HG02885 (cell line): Measurements from ENCODE around the gene TTC3.
A peak's percentile ranks its signal among the peaks of the same experiment; 100 is the strongest.

Experiments used
- ATAC-seq: cut with Tn5 transposase; IDR thresholded peaks from one replicate; pipeline ENCODE4 v1.9.1; 2021; ENCODE audit warnings: mild to moderate bottlenecking; ENCODE audit not compliant: unreplicated experiment, poor library complexity

TTC3 gene

DNA sequence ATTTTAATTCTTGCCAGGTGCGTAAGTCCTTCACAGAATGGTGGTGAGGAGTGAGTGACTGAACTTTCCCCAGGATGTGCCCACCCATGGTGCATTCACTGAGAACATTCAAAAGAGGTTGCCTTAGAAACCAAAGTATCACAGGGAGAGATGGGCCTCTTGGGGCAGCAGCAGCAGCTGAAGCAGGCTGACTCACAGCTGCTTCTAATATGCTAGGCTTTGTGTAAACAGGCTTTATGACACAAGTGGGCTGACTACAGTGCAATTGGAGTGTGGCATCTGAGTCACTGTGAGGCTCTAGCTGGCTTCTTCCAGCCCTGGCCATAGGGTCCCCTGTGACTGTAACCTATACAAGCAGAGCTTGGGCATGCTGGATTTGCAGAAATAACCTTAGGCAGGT, 12.8 kb upstream of the TTC3 start:
- no peak for ATAC-seq

DNA sequence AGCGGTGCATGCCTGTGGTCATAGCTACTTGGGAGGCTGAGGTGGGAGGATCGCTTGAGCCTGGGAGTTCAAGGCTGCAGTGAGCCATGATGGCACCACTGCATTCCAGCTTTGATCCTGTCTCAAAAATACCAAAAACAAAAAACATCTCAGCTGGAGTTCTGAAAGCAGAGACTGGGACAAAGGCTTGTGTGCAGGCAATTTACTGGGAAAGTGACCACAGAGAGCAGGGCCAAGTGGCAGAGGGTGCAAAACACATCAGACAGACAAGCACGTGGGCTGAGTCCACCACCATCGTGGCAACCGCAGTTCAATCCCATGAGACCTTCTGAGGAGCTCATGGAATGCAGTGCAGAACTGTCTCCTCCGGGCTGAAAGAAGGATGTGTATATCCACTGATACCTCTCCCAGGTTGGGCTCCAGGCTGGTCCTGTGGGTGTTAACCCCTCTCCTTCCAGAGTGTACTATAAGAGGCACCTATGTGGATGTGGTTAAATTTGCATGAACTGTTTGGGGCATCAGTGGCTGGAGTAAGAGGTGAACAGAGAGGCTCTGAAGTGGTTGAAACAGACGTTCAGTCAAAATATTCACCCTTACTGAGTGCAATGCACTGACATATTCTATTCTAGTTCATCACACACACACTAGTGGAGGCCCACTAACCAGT, 11.0 kb upstream of the TTC3 start:
- peak; percentile 55 for ATAC-seq

DNA sequence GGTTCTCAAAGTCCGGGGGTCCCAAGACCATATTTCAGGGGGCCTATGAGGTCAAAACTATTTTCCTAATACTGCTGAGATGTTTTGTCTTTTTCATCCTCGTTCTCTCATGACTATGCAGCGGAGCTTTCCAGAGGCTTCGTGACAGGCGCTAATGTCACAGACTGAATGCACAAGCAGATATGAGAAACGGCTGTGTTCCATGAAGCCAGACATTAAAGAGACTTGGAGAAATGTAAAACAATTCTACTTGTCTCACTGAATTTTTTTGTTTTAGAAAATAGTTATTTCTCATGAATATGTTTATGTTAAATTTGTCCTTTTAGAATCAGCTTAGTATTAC, 10.5 kb upstream of the TTC3 start:
- ATAC-seq: no peak

DNA sequence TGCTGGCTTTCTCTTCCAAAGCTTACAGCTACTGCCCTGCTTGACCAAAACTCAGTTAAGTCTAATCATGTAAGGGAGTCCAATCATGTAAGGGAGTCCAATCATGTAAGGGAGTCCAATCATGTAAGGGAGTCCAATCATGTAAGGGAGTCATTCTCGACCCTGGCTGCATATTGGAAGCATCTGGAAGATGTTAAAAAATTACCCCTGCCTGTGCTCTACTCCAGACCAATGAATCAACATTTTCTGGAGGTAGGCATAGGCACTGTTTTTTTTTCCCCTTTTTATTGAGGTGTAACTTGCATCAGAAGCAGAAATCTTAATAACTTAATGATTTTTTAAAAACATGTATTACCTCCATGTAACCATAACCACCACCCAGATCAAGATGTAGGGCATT, 9.6 kb upstream of the TTC3 start:
- ATAC-seq: no peak

DNA sequence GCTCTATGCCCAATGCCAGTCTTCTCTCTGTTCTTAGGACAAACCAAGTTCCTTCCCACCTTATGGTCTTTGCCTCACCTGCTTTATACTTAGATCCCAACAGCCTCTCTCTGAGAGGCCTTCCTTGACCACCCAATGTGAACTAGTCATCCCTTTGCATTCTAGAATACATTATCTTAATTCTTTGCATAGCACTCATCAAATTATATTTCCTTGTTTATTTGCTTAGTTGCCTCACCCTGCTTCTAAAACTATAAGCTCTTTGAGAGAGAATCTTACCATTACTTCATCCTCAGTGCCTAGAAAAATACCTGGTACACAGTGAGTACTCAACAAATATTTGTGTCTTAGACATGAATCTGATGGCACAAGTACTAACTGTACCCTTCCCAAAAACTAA, 8.2 kb upstream of the TTC3 start:
- ATAC-seq: no peak

DNA sequence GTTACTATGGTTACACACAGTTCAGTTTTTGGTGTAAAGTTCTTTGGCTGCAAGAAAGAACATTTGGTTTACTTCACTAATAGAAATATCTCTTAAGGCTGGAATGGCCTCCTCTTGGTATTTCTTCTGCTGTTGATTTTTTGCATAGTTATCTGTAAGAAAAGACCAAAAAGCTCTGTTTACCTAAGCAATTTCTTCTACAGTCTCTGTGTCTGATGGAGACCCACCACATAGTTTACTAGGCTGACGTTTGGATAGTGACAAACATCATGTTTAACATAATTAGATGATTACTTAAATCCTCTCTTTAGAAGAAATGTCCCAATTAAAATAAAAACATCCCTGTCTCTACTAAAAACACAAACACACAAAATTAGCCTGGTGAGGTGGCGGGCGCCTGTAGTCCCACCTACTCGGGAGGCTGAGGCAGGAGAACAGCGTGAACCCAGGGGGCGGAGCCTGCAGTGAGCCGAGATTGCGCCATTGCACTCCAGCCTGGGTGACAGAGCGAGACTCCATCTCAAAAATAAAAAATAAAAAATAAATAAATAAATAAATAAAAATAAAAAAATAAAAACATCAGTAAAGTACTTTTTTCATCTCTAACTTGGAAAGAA, 7.4 kb upstream of the TTC3 start:
- ATAC-seq: no peak

DNA sequence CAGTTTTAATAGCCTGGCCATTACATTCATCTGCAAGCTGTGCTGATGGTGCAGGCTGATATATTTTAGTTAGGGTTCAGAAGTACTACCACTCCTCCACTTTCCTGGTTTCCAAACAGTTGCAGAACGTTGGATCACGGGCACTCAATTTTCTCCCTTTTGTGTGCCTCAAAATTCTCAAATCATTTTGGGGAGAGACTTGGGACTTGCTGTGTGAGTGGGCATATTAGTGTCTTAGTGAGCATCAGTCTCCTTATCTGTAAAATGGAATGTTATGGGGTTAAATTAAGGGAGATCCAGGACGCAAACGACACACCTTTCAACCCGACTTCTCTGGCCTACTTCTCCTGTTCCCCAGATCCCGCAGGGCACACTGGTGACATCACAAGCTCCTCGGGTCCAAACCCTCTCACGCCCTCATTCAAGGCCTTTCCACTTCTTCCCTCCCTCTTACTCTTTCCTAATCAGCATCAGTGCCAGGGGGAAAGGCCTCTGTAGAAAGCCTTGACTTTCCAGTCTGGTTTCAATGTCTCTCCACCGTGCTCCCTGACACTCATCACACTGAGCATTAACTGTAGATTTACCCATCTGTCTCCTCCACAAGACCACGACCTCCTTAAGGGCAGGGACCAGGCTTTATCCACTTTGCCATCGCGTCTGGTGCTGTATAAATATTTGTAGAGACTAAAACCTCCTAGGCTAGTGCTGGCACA, 1.3 kb upstream of the TTC3 start:
- ATAC-seq: no peak

DNA sequence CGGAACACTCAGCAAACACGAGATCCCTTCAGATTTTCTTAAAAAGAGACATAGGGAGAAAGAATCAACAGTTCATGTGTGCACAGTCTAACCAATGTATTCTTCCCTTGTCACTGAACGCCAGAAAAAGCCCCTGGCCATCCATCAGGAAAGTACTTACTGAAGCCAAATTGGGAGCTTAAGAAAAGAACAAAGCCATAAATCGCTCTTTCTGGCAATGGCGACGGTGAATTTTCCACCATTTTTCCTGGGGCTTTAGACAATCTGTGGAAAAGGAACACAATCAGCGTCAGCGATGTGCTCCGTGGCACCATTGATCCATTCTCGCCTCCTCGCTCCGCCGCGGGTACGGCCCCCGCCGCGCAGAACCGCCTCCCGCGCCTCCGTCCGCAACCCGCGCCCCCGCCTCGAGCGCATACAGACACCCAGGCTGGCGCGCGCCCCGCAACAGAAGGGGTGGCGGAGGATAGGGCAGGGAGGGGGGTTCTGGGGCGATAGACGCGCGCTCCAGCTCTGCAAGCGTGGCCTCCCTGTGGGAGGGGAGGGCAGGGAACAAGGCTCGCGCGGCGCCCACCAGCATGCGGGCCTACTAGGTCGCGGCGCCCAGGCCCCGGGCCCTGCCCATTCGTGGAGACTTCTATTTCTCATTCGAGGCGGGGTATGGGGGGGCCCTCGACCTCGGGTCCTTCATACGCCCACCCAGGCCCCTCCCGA, 623 bp upstream of the TTC3 start:
- peak; percentile 39 for ATAC-seq

DNA sequence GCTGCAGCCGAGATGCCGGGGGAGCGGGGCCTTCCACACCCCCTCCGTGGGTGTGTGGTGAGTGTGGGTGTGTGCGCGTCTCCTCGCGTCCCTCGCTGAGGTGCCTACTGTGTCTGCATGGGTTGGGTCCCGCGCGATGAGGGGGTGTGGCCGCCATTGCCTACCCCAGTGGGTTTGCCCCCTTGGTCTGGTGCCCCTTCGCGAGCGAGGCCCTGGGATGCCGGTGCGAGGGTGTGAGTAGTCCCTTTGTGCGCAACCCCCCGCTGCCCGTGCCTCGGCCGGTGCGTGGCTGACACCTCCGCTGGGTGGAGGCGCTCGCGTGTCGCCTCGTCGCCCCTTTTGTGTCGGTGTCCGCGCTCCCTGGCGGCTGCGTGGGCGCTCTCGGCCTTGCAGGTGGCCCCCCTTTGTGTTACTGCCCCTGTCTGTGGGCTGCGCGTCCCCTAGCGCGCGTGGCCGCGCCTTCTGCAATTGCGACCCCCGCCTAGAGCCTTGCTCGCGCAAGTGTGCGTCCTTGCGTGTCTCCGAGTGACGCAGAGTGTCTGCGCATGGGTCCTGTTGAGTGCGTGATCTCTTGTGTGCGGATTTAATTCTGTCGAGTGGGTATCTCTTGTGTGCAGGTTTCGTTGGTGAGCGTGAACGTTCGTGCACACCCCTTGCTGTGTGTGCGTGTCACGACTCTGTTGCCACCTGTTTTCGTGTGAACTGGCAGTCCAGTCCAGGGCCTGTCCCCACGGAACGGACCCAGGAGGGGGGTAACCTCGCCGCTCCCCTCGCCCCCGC, 553 bp downstream of the TTC3 start:
- ATAC-seq: peak; percentile 32

DNA sequence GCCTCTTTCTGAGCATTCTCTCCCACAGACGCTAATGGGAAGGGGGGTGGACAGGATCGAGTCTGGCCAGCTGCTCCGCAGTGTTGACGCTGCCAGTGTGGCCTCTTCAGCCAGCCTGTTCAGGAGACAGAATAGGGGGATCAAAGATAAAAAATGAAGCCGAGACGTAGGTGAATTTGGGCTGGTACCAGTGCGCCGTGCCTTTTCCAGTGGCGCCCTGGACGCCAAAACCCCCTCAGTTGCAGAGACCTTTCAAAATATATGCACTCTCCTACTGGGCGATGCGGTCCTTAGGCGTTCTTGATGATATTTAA, 1.1 kb downstream of the TTC3 start:
- no peak for ATAC-seq

DNA sequence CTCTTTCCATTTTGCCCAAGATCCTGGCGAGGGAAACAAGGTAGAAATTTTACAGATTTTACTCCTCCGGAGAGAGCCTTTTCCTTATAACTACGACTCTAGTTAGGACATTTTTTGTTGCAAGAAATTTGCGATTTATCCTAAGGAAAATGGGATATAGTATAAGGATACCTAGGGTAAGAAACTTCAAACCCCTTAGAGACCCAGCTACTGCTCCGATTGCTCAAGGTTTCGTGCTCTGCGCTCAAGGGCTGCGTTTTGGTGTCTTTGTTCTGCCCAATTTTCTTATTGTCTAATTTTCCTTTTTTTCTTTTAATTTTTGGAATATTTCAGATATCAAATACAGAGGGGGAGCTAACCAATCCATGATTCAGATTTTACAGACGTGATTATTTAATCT, 1.5 kb downstream of the TTC3 start:
- ATAC-seq: no peak

DNA sequence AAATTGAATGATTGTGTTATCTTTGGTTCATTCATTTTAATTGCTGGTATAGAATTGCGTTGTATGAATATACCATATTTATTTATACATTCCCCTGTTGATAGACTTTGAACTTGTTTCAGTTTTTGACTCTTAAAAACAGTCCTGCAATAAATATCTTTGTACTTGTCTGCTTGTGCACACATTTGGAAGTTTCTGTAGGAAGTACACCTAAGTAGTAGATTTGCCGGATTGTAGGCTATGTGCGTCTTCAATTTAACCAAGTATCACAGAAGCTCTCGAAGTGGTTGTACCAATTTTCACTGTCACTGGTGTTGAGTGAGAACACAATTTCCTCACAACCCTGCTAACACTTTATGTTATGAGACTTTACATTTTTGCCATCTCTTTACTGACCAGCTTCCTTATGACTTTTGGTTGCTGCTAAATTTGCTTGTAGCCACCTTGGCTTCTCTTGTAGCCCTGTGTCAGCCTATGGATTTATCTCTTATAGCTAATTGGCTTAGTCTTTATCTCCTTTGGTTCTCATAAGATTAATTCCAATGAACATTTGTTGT, 2.2 kb downstream of the TTC3 start:
- ATAC-seq: no peak

DNA sequence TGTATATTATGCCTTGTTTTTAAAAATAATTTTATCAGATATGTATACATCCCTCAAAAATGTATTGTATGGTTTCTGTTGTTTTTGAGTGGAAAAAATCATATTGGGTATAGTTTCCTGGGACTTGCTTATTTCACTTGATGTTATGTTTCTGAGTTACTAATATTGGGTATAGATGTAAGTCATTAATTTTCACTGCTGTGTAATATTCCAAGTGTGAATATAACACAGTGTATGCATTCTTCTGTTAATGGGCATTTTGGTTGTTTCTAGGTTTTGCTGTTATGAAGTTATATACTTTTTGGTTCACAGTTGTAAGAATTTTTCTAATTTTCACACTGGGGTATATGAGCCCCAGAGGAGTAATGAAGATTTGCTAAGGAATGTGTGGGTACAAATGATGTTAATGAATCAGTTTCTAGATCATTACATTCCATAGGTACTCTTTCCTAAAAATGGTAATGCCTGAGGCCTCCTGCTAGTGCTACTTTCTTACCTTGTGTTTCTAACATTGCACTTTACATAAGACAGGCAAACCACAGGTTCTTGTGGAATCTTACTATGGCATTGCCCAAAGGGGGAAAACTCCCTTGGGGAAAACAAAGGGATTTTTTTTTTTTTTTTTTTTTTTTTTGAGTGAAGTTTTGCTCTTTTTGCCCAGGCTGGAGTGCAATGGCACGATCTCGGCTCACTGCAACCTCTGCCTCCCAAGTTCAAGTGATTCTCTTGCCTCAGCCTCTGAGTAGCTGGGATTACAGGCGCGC, 3.2 kb downstream of the TTC3 start:
- ATAC-seq: no peak

DNA sequence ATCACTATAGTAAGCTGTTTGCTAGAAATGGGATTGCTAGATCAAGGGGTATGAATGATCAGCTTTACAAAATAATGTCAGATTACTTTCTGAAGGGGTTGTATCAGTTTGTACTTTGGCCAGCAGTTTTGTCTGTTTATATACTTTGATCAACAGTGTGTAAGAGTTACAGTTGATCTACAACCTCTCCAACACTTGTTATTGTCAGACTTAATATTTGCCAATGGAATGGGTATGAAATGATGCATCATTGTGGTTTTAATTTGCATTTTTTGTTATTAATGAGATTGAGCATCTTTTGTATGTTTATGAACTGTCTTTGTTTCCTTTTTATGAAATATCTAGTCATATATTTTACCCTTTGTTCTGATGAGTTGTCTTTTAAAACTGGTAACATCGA, 4.3 kb downstream of the TTC3 start:
- no peak for ATAC-seq

DNA sequence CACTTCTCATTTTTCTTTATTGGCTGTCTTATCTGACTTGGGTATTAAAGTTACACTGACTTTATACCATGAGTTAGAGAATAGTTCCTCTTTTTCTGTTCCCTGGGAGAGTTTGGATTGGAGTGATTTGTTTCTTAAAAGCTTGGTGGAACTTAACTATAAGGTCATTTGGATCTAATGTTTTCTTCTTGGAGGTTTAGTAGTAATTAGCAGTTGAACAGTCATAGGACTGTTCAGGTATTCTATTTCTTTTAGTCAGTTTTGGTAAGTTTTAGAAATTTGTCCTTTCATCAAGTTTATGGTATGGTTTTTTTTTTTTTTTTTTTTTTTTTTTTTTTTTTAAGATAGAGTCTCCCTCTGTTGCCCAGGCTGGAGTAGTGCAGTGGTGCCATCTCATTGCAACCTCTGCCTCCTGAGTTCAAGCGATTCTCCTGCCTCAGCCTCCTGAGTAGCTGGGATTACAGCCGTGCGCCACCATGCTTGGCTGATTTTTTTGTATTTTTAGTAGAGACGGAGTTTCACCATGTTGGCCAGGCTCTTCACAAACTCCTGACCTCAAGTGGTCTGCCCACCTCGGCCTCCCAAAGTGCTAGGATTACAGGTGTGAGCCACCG, 6.3 kb downstream of the TTC3 start:
- no peak for ATAC-seq

DNA sequence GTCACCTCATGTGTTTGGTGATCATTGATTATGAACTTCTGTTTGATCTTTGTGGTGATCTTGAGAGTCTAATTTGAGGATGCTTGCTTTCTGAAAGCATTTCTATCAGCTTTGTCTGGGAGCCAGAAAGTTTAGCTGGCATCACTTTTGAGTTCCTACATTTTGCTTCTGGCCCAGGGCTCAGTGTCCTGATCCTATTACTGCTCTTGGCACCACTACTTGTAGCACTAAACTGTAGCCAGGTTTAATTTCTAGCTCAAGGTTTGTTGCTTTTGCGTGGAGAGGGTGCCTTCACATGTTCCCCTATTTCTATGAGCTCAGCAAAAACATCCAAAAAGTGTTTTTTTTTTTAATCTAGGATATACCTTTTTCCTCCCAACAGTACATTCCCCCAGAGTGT, 9.3 kb downstream of the TTC3 start:
- no peak for ATAC-seq

DNA sequence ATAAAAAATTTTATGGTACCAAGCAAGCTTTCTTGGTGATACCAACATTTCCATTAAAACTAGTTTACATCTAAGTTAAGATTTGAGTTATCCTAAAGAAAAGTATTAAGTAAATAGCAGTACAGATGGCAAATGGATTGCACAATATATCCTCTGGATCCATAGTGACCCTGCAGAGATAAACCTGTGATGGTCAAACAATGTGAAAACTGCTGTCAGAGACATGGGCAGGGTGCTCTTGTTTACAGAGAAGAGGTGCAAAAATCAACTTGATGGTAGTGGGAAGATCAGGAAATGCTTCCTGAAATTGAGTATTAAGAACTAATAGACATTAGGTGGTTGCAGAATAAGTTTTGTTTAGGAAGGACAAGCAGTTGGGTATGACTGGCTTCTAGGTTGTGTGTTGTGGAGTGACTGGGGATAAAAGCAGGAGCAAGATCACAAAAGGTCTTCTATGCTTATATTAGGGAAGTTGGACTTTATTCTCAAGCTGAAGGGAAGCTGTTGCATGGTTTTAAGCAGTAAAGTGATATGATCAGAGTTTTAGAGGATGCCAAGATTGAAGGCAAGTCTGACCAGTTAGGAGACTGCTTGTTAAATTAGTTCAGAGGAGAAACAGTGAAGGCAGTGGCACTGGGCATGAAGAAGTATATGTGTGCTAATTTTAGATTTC, 9.9 kb downstream of the TTC3 start:
- ATAC-seq: no peak

DNA sequence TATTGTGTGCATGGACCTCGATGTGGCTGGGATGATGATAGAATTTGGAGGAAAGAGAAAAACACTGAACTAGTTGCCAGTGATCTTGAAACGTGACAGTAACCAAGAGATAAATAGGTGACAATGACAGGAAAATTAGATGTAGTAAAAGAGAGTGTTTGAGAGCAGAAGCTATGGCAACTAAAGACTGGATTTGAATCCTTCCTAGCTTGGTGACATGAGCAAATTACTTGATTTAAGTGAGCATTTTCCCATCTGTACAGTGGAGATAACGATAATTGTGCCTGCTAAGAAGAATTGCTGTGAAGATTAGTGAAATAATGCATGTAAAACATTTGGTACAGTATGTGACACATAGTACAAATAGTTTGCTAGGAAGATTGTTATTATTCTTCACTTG, 12.7 kb downstream of the TTC3 start:
- ATAC-seq: no peak

DNA sequence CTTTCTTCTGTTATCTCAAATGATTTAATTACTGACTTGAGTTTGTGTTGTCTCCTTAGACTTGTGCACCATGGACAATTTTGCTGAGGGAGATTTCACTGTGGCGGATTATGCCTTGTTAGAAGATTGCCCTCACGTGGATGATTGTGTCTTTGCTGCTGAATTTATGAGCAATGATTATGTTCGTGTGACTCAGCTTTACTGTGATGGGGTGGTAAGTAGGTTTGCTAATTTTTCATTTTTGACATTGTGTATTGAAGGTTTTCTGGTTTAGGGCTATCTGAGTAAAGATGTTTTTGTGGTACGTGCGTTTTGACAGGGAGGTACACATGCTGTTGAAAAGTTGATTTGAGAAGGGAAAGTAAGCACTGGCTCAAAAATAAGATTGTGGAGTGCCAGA, 14.1 kb downstream of the TTC3 start:
- no peak for ATAC-seq
